ENCODE data around the gene CTCFL. TPM values are rescaled to one million over a fixed set of nuclear protein-coding genes. Genes with fewer than 3 reads are reported as not detected.

CTCFL gene, protein sequence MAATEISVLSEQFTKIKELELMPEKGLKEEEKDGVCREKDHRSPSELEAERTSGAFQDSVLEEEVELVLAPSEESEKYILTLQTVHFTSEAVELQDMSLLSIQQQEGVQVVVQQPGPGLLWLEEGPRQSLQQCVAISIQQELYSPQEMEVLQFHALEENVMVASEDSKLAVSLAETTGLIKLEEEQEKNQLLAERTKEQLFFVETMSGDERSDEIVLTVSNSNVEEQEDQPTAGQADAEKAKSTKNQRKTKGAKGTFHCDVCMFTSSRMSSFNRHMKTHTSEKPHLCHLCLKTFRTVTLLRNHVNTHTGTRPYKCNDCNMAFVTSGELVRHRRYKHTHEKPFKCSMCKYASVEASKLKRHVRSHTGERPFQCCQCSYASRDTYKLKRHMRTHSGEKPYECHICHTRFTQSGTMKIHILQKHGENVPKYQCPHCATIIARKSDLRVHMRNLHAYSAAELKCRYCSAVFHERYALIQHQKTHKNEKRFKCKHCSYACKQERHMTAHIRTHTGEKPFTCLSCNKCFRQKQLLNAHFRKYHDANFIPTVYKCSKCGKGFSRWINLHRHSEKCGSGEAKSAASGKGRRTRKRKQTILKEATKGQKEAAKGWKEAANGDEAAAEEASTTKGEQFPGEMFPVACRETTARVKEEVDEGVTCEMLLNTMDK
- not detected for polyA plus RNA-seq (2013, experiment 1 of 2; ENCODE audit: insufficient read length)
- polyA plus RNA-seq (2013, experiment 2 of 2; ENCODE audit: insufficient read length), result not detected

DNA sequence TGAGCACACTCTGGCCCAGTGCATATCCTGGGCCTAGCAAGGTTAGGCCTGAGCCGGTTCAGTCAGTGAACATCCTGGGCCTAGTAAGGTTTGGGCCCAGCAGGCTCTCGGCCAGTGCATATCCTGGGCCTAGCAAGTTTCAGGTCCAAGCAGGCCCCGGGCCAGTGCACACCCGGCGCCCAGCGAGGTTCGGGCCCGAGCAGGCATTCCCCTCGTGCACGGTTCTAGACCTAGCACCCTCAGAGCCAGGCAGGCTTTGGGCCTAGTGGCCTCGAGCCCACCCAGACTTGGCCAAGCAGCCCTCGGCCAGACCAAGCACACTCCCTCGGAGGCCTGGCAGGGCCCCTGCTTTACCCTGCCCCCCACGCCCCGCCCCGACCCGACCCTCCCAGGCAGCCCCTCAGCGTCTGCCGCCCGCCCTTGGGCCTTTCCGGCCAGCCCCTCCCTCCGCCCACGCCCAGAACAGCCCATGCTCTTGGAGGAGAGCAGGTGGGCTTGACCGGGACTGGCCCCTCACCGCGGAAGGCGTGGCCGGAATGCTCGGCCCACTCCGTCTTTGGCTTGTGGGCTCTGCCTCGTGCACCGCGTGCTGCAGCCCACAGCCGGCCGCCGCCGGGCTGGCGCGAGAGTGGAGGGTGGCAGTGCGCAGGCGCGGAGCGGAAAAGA is at the start of gene CTCFL:
Gene CTCFL (minus strand): TSS at position 630 of the 666 bp plus-strand sequence. CDS start 935 bp downstream, outside the sequence.
- no peak for DNase-seq

DNA sequence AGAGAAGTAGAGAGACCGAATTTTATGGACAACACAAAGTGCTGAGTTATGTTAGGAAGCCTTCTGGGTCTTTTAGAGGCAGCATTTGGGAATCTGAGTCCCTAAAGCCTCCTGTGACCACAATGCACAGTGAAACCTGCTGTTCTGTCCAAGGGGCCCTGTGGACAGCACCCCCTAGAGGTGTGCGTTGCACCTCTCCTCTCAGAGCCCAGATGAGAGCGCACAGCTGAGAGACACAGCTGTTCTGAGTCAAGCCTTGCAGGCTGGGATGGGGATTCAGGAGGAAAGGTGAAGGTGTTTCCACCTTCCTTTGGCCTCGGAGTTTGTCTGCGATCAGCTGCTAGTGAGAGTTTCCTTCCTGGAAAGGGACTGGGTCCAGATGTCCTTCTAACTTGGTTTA is 49.0 kb upstream of the CTCFL start:
- DNase-seq, result no peak

DNA sequence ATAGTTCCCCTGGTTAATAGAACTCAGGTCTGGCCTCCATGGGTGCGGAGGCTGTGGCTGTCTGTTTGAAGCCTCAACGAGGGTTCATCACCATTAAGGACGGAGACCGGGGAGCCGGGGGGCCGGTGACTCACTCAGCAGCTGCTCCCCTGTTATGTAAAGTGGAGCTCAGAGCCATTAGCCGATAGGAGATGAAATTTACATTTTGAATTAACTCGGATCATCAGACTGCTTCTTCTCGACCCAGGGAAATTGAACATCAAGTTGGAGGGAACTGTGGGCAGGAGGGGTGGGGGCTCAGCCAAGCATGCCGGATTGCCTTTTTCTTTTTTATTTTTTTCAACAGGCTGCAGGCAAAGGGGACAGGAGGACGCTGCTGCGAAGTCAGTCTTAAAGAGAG is 48.3 kb upstream of the CTCFL start:
- no peak for DNase-seq

DNA sequence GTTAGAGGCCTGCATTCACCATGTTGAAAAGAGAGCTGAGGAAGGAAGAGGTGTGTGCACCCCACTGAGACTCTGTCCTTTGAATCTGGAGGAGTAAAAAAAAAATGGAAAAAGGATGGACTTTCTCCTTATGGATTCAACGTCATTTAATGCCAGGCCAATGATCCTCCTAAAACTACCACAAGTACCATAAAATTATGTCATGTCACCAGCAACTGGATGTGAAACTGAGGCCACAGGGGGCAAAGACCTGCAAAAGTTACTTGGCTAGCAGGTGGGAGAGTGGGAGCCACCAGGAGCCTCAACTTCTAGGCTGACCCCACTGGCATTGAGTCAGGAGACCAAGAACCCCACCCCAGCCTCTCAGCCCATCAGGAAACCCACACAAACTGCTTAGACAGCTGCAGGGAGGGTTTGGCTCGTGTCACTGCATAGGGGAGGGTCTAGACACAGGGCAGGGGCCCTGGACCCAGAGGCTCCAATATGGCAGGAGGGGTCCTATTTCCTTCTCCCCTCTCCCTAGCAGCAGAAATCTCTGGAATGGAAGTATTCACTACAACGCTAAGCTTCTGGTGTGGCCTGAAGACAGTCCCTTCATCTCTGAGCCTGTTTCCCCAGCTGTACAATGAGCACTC is 47.0 kb upstream of the CTCFL start:
- no peak for DNase-seq

DNA sequence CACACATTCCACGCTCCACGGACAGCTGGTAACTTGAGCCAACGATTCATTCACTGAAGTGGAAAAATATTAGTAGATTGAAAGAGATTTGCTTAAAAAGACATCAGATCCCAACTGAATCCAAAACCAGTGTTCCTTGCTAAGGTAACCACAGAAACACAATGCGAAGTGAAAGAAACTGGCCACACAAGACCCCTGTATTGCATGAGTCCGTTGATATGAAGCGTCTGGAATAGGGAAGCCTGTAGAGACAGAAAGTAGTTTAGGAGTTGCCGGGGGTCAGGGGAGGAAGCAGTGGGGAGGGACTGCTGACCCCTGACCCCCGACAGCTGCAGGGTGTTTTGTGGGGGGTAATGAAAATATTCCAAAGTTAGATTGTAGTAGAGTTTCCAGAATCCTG is 46.0 kb upstream of the CTCFL start:
- DNase-seq, result no peak

DNA sequence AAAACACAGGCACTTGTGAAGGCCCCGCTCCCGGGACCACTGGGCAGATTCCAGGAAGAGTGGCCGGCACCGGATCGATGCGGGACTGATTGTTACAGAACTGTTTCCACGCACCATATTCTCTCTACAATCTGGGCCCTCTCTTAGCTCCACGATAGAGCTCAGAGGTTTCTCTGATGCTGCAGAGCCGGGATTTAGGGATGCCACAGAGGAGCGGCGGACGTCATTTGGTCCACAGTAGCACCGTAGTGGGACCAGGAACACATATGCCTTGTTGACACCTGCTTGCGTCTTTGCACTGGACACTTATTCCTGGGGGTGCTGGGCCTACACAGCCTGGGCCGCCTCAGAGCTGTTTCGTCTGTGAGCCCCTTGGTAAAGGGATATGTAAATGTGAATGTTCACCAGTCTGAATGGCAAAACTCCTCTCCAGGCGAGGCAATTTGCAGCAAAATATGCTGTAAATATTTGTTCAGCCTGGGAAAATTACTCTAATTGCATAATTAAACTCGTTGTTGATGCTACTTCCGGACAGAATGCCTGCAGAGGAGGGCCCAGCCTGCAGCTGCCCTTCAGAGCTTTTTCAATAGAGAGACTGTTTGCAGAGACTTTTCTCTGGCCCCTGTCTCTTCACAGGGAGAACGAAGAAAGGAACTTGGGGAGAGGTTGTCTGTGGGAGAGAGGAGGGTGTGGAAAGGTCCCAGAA is 45.4 kb upstream of the CTCFL start:
- no peak for DNase-seq

DNA sequence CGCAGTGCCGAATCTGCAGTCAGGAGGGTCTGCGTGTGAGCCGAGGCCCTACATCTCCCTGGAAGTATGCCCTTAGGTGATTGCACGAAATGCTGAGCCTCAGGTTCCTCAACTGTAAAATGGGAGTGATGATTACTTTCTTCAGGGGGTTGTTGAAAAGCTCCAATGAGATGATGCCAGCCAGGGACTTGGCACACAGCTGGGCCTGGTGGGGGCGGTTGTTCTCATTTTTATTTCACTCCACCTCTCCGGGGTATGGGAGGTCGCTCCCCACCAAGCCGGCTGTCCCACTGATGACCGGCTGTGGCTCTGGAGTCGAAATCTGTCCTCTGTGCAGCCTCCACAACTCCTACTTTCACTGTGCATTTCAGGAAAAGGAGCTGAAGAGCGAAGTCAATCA is 44.0 kb upstream of the CTCFL start:
- no peak for DNase-seq

DNA sequence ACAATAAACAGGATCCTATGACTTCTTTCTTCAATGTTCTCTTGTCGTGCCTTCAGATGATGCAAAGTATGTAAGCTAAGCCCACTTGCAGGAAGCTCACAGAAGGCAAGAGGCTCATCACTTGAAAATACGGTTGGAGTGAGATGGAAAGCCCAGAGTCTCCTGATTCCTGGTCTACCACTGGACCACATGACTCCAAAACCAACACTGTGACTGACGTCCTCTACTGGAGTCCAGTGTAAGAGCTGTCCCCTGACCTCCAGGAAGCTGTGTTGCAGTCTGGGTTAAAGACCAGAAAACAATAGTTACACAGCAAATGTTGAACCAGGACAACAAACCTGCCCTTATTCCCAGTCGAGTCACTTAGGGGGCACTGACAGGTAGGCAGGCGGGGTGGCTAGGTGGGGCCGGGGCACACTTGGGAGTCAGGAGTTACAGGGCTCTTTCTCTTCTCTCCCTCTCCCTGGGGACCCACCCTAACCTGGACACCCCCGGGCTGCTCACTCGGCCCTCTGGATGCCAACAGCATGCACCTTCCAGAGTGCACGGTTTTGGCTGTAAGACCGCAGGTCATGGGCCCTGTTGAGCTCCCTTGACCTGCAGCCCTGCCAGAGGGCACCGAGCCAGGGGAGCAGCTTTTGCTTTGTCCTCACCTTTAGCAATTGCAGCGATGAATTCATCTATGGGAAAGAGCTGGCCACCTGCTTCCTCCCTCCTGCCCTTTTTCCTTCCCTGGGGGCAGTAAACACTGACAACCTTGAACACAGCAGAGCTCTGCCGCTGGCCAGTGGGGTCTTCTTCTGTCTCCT is 43.4 kb upstream of the CTCFL start:
- DNase-seq, result no peak

DNA sequence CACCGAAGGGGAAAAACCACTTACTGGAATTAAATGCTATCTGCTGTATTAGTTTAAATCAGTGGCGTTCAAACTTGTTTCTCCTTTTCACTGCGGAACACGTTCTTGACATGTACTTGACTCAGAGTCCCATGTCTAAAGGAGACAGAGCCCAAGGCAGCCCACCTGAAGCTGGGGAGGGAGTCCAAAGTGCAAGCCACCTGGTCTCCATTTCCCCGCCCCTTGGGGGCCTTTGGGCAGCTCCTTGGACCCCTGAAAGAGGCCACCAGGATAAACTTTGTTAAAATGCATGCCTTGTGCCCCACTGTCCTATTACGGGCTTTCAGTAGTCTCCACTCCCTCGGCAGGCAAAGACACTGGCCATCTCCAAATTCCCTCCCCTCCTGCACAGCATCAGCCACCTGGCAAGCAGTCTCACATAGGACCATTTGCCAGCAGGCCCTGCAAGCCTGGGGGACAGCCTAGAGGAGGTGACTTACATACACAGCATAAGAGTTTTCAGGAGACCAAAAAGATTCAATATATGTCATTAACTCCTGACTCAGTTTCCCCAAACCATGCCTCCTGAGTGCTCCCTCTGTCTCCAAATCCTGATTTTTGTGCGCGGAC is 42.6 kb upstream of the CTCFL start:
- no peak for DNase-seq

DNA sequence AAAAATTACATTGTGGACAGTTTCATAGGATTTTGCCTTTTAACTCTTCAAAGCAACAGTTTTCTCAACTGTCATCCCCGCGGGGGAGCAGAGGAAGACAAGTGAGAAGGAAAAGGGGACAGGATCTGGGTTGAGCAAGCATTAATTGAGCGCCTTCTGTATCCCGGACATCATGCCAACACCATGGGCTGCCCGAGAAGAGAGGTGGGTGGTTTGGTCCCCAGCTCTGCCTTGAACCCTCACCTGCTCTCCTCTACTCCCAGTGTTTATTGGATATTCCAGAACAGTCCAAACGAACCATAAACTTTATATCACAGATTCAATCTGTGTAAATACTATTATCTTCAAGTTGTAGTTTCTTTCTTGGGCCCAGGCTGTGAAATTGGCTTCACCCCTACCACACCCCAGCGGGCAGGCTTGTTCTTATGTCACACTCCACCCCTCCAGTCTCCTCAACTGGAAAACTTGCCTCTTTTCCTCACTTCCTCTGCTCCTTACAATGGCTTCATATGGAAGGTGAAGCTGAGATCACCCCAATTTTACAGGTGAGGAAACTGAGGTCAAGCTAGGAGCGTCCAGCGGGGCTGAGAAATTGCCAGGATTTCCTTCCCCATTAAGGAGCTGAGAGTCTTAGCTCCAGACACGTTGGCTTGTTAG is 42.0 kb upstream of the CTCFL start:
- no peak for DNase-seq

DNA sequence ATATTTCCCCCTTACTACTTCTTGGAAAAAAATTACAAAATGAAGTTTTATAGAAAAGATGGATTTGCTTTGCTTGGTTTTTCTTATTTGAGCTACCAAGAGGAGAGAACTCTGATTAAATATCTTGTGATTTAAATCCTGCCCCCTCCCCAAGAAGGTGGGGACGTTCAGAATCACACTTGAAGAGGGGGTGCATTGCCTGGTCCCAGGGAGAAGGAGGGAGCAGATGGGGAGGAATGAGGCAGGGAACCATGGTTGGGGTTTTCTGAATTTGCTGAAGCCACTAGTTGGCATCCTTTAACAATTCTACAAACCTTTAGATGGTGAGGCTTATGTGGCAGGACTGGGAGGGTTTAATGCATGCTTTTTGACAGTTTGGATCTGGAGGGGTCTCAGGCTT is 41.5 kb upstream of the CTCFL start:
- no peak for DNase-seq

DNA sequence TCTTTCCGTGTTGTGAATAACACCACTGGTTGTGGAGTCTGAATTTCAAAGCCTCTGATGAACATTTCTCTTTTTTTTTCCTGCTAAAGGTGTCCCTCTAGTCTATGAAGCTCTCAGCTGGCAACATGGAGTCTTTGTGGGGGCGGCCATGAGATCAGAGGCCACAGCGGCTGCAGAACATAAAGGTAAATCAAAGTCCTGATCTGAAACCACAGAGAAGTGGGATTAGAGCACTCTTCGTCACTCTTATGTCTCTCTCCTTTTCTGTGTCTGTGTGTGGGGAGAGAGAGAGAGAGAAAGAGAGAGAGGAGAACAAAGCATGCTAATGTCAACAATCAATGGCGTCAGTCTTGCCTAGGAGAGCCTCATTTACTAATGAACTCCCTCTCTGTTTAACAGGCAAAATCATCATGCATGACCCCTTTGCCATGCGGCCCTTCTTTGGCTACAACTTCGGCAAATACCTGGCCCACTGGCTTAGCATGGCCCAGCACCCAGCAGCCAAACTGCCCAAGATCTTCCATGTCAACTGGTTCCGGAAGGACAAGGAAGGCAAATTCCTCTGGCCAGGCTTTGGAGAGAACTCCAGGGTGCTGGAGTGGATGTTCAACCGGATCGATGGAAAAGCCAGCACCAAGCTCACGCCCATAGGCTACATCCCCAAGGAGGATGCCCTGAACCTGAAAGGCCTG is 40.2 kb upstream of the CTCFL start:
- no peak for DNase-seq

DNA sequence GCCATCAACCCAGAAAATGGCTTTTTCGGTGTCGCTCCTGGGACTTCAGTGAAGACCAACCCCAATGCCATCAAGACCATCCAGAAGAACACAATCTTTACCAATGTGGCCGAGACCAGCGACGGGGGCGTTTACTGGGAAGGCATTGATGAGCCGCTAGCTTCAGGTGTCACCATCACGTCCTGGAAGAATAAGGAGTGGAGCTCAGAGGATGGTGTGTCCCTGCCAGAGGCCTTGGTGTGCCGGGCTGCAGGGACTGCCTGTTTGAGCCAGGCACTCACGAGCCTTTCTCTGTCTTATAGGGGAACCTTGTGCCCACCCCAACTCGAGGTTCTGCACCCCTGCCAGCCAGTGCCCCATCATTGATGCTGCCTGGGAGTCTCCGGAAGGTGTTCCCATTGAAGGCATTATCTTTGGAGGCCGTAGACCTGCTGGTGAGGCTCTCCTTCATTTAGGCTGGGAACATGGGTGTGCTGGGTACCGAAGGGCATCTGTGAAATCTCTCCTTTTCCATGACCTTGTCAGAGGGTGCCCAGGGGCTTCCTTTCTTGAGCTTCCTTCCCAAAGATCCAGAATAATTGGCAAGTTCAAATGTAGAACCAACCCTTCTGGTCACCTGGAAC is 39.4 kb upstream of the CTCFL start:
- DNase-seq, result no peak

DNA sequence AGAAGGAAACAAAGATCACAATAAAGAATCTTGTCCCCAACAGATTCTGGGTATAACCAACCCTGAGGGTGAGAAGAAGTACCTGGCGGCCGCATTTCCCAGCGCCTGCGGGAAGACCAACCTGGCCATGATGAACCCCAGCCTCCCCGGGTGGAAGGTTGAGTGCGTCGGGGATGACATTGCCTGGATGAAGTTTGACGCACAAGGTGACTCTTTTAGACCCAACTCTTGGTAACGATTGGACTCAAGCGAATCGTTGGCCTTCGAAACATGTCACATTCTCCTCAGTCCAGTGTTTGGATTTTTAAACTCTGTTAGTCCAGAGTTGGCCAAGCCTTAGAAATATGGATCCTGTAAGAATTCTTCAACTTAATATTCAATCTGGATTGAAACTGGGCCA is 38.6 kb upstream of the CTCFL start:
- no peak for DNase-seq

DNA sequence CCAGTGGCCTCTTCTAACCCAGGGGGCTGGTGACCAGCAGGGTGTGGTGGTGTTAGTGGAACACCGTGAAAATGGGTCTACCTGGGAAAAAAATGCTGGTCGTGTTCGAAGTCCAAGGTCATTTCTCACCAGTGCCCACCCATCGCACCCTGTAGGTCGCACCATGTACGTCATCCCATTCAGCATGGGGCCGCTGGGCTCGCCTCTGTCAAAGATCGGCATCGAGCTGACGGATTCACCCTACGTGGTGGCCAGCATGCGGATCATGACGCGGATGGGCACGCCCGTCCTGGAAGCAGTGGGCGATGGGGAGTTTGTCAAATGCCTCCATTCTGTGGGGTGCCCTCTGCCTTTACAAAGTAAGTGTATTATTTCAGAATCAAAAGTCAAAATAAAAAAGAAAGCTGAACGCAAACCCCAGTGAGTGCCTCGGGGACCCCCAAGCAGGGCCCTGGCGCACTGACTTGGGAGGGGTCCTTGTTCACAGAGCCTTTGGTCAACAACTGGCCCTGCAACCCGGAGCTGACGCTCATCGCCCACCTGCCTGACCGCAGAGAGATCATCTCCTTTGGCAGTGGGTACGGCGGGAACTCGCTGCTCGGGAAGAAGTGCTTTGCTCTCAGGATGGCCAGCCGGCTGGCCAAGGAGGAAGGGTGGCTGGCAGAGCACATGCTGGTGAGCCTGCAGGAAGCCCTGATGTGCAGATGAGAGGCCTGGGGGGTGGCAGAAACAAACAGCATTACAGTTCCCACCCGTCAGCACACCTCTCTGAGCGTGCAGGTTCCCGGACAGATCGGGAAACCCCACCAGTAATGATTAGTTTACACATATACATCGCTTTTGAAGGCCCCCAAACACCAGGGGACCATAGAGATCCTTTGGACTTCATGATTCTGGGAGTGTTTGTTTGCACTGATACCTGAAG is 37.9 kb upstream of the CTCFL start:
- DNase-seq, result no peak

DNA sequence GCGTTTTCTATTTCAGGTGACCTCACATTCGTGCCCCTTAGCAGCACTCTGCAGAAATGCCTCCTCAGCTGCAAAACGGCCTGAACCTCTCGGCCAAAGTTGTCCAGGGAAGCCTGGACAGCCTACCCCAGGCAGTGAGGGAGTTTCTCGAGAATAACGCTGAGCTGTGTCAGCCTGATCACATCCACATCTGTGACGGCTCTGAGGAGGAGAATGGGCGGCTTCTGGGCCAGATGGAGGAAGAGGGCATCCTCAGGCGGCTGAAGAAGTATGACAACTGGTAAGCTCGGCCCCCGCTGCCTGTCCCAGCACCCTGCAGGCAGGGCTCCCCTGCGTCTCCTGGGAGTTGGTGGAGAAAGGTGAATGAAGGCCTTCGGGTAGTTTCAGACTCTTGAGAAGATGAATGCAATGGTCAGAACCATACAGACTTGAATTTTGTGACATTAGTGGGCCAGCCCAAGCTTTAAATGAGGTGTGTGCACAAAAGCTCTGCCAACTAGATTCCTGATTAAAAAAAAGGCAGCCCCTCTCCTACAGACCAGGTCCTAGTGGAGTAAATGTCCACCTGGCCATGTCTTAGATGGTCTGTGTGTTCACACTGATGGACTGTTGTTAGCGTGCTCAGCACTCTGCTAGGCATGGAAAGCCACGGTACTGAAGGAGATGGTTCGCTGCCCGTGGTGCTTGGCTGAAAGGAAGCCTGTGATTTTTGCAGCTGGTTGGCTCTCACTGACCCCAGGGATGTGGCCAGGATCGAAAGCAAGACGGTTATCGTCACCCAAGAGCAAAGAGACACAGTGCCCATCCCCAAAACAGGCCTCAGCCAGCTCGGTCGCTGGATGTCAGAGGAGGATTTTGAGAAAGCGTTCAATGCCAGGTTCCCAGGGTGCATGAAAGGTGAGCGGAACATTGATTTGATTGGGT is 36.7 kb upstream of the CTCFL start:
- DNase-seq, result no peak
